H9 (cell line): ENCODE data around the gene TSPYL2. TPM values are rescaled to one million over a fixed set of nuclear protein-coding genes. Genes with fewer than 3 reads are reported as not detected.
A peak's percentile ranks its signal among the peaks of the same experiment; 100 is the strongest.

Experiments used
- DNase-seq: peaks from one replicate; pipeline ENCODE4 v3.0.0-alpha.2; 2017
- H2AFZ ChIP-seq: one replicate; pipeline ENCODE4 v1.6.1; 2013; ENCODE audit warnings: mild to moderate bottlenecking, low read length, control low read depth, moderate library complexity
- H2AK5ac ChIP-seq: 2 replicates; pipeline ENCODE4 v1.6.1; 2013; ENCODE audit warnings: low read length, control low read depth, mixed read lengths; ENCODE audit not compliant: insufficient read length
- H2BK120ac ChIP-seq: one replicate; pipeline ENCODE4 v1.6.1; 2013; ENCODE audit warnings: low read depth, mild to moderate bottlenecking, low read length, control low read depth, inconsistent platforms; ENCODE audit not compliant: poor library complexity, severe bottlenecking
- H2BK12ac ChIP-seq: 2 replicates; pipeline ENCODE4 v1.6.1; 2013; ENCODE audit warnings: low read length, control low read depth, mixed read lengths, low read depth; ENCODE audit not compliant: insufficient read length
- H2BK15ac ChIP-seq: 2 replicates; pipeline ENCODE4 v1.6.1; 2013; ENCODE audit warnings: low read depth, low read length, control low read depth
- H2BK20ac ChIP-seq: one replicate; pipeline ENCODE4 v1.6.1; 2013; ENCODE audit warnings: low read depth, mild to moderate bottlenecking, low read length, control low read depth, inconsistent platforms; ENCODE audit not compliant: poor library complexity, severe bottlenecking
- H2BK5ac ChIP-seq: 2 replicates; pipeline ENCODE4 v1.6.1; 2013; ENCODE audit warnings: low read length, control low read depth, mixed read lengths; ENCODE audit not compliant: insufficient read length
- H3K14ac ChIP-seq: 2 replicates; pipeline ENCODE4 v1.6.1; 2013; ENCODE audit warnings: low read length, control low read depth; ENCODE audit not compliant: insufficient read depth
- H3K18ac ChIP-seq: 2 replicates; pipeline ENCODE4 v1.6.1; 2013; ENCODE audit warnings: low read depth, mild to moderate bottlenecking, mixed read lengths, low read length, control low read depth; ENCODE audit not compliant: insufficient read length
- H3K23ac ChIP-seq: 2 replicates; pipeline ENCODE4 v1.6.1; 2013; ENCODE audit warnings: low read length, control low read depth, mixed read lengths, low read depth; ENCODE audit not compliant: insufficient read length
- H3K23me2 ChIP-seq: 2 replicates; pipeline ENCODE4 v1.6.1; 2013; ENCODE audit warnings: low read depth, mild to moderate bottlenecking, mixed read lengths, low read length, control low read depth; ENCODE audit not compliant: insufficient read length, poor library complexity, severe bottlenecking
- H3K27ac ChIP-seq: 2 replicates; pipeline ENCODE4 v1.5.1; 2013; ENCODE audit warnings: low read length, control low read depth, mixed read lengths, low read depth; ENCODE audit not compliant: insufficient read length
- H3K27me3 ChIP-seq: 2 replicates; pipeline ENCODE4 v1.6.1; 2013; ENCODE audit warnings: low read length, control low read depth, inconsistent platforms; ENCODE audit not compliant: insufficient read depth
- H3K4ac ChIP-seq: 2 replicates; pipeline ENCODE4 v1.6.1; 2013; ENCODE audit warnings: low read depth, mild to moderate bottlenecking, control low read depth, inconsistent platforms, low read length, moderate library complexity
- H3K4me1 ChIP-seq: 2 replicates; pipeline ENCODE4 v1.6.1; 2013; ENCODE audit warnings: low read length, control low read depth, inconsistent platforms; ENCODE audit not compliant: insufficient read depth
- H3K4me2 ChIP-seq: 2 replicates; pipeline ENCODE4 v1.6.1; 2013; ENCODE audit warnings: low read length, control low read depth, mixed read lengths; ENCODE audit not compliant: insufficient read length, insufficient read depth
- H3K56ac ChIP-seq: 2 replicates; pipeline ENCODE4 v1.6.1; 2013; ENCODE audit warnings: low read depth, mild to moderate bottlenecking, mixed read lengths, low read length, control low read depth; ENCODE audit not compliant: insufficient read length
- H3K79me1 ChIP-seq: 2 replicates; pipeline ENCODE4 v1.6.1; 2013; ENCODE audit warnings: low read depth, mild to moderate bottlenecking, moderate library complexity, low read length, control low read depth, inconsistent platforms; ENCODE audit not compliant: insufficient read depth, poor library complexity, severe bottlenecking
- H3K79me2 ChIP-seq: 2 replicates; pipeline ENCODE4 v1.6.1; 2013; ENCODE audit warnings: low read length, control low read depth, inconsistent platforms; ENCODE audit not compliant: insufficient read depth
- H3K9ac ChIP-seq: 2 replicates; pipeline ENCODE4 v1.6.1; 2013; ENCODE audit warnings: low read length, control low read depth, mixed read lengths; ENCODE audit not compliant: insufficient read length; ENCODE audit errors: extremely low read depth
- H3K9me3 ChIP-seq: one replicate; pipeline ENCODE4 v1.6.1; 2013; ENCODE audit warnings: low read depth, low read length, inconsistent platforms; ENCODE audit not compliant: control insufficient read depth
- H3T11ph ChIP-seq: one replicate; pipeline ENCODE4 v1.6.1; 2013; ENCODE audit warnings: mild to moderate bottlenecking, low read length, control low read depth, inconsistent platforms
- H4K20me1 ChIP-seq: one replicate; pipeline ENCODE4 v1.6.1; 2013; ENCODE audit not compliant: control insufficient read depth, insufficient read length, insufficient read depth
- H4K5ac ChIP-seq: 2 replicates; pipeline ENCODE4 v1.6.1; 2013; ENCODE audit warnings: low read depth, mild to moderate bottlenecking, mixed read lengths, low read length, control low read depth; ENCODE audit not compliant: insufficient read length
- H4K8ac ChIP-seq: replicated peaks from 2 replicates; pipeline ENCODE4 v1.6.1; 2013; ENCODE audit warnings: low read length, control low read depth, mixed read lengths, low read depth; ENCODE audit not compliant: insufficient read length
- H4K91ac ChIP-seq: 2 replicates; pipeline ENCODE4 v1.6.1; 2013; ENCODE audit warnings: low read depth, mild to moderate bottlenecking, moderate library complexity, mixed read lengths, low read length, control low read depth; ENCODE audit not compliant: insufficient read length
- H3K27ac Mint-ChIP-seq, 3 experiments: 2 replicates in 2 of 3; 3 replicates in 1 of 3; pipeline ENCODE4 v1.8.0; 2020 to 2021; ENCODE audit warnings: mixed read lengths in 3 of 3, mild to moderate bottlenecking in 1 of 3, moderate library complexity in 1 of 3
- H3K27me3 Mint-ChIP-seq: 2 replicates; pipeline ENCODE4 v1.8.0; 2021; ENCODE audit warnings: low read depth, mild to moderate bottlenecking, moderate library complexity, mixed read lengths
- H3K36me3 Mint-ChIP-seq, 3 experiments: 2 replicates in 2 of 3; 3 replicates in 1 of 3; pipeline ENCODE4 v1.8.0; 2020 to 2021; ENCODE audit warnings: low read depth in 3 of 3, mixed read lengths in 3 of 3; ENCODE audit not compliant: insufficient read depth in 1 of 3
- H3K4me1 Mint-ChIP-seq, 2 experiments: 2 replicates each; pipeline ENCODE4 v1.8.0; 2020; ENCODE audit warnings: mixed read lengths in 2 of 2
- H3K4me3 Mint-ChIP-seq, 2 experiments: 2 replicates in 1 of 2; 3 replicates in 1 of 2; pipeline ENCODE4 v1.8.0; 2020 to 2021; ENCODE audit warnings: mild to moderate bottlenecking in 2 of 2, mixed read lengths in 2 of 2, moderate library complexity in 1 of 2
- H3K9me3 Mint-ChIP-seq, 2 experiments: 2 replicates in 1 of 2; 3 replicates in 1 of 2; pipeline ENCODE4 v1.8.0; 2020; ENCODE audit warnings: mild to moderate bottlenecking in 2 of 2, mixed read lengths in 2 of 2, moderate library complexity in 1 of 2
- CTCF ChIP-seq: fragments of 200-600 bp; sonication (generic); conservative IDR thresholded peaks from 3 replicates; pipeline ENCODE4 v1.8.0; 2021; ENCODE audit warnings: antibody characterized with exemption, mild to moderate bottlenecking
- WGBS: extraction: QIAGEN DNeasy Blood & Tissue Kit; methylation state at CpG from one replicate; pipeline ENCODE4 v1.1.7; 2013; ENCODE audit warnings: missing lambda C conversion rate, low lambda C conversion rate, mixed read lengths; ENCODE audit not compliant: insufficient read length; ENCODE audit errors: extremely low coverage; 5-methylcytosine and 5-hydroxymethylcytosine counted together
- total RNA-seq: library from RNA; stranded (reverse); gene quantifications from 2 replicates; pipeline ENCODE4 v1.2.1, GENCODE V29; 2021

The TSPYL2 gene
- total RNA-seq, 1 experiment from 2014 or later: 24.6 TPM

- Histone ChIP-seq H3K18ac (no peak overlapping the region), H2BK20ac (no peak overlapping the region), H3K23me2 (peaks cover 3% of the 10 kb centered on the region), H2BK12ac (no peak overlapping the region), H4K91ac (no peak overlapping the region), H3K27ac (no peak overlapping the region), H2AFZ (no peak overlapping the region), H3T11ph (no peak overlapping the region), H3K14ac (no peak overlapping the region), H3K27me3 (no peaks in the 10 kb centered on the region), H3K4ac (no peak overlapping the region), H3K79me2 (no peaks in the 10 kb centered on the region), H4K20me1 (no peaks in the 10 kb centered on the region), H2AK5ac (no peak overlapping the region), H3K79me1 (no peaks in the 10 kb centered on the region), H3K9ac (no peak overlapping the region), H4K8ac (no peak overlapping the region), H4K5ac (no peak overlapping the region), H3K4me1 (no peaks in the 10 kb centered on the region), H3K9me3 (peaks cover 15% of the 10 kb centered on the region), H2BK15ac (no peak overlapping the region), H2BK120ac (no peak overlapping the region), H3K4me2 (no peak overlapping the region), H2BK5ac (no peak overlapping the region), H3K56ac (no peak overlapping the region), H3K23ac (no peak overlapping the region)
- no CpG with 5 or more reads among the region's 3 CpGs for WGBS
- Mint-ChIP-seq H3K9me3 (peaks cover 45 to 59% of the 10 kb centered on the region in 2 experiments), H3K36me3 (peaks cover 6 to 10% (median 7%) of the 10 kb centered on the region in 3 experiments; a peak in 6 of 7 replicates), H3K27me3 (no peaks in the 10 kb centered on the region; the same call in 1 of the 2 replicates), H3K27ac (no peak overlapping the region), H3K4me1 (peaks cover 0 to 2% of the 10 kb centered on the region in 2 experiments; a peak in 1 of 4 replicates), H3K4me3 (peak overlapping the region in 1 of 2 experiments; percentile 10; a peak in 1 of 5 replicates)
- no peak for DNase-seq
- TF ChIP-seq CTCF: no peak
Measured at GRCh38 chrX:53095796-53096195, 13.6 kb downstream of the TSPYL2 start.
